ENCODE results near the gene TAF6. TPM values are rescaled to one million over a fixed set of nuclear protein-coding genes. Genes with fewer than 3 reads are reported as not detected.

The TAF6 gene
- total RNA-seq (14.1 TPM), polyA plus RNA-seq (ENCODE audit: insufficient read depth in 1 of 8, insufficient read length in 8 of 8, low replicate concordance in 1 of 8) (10 to 100 TPM; 31.6 to 41.0 (median 35.0) TPM)
- long read RNA-seq, donor 1, partial matches to known transcripts = 0 of 3 reads
- long read RNA-seq, donor 1, other reads (novel, unspliced or antisense) = 0 of 3 reads
- long read RNA-seq, donor 2 = 0 reads
- long read RNA-seq, donor 3, transcript TAF6-211 (15 exons, 2,464 nt) = major isoform, 8 of 43 reads
- long read RNA-seq, donor 3, partial matches to known transcripts = 17 of 43 reads
- long read RNA-seq, donor 3, other reads (novel, unspliced or antisense) = 15 of 43 reads
- long read RNA-seq, donor 4, partial matches to known transcripts = 0 of 1 reads
- long read RNA-seq, donor 4, other reads (novel, unspliced or antisense) = 0 of 1 reads
- long read RNA-seq, donor 5, transcript TAF6-211 (15 exons, 2,464 nt) = major isoform, 7 of 9 reads
- long read RNA-seq, donor 5, partial matches to known transcripts = 0 of 9 reads
- long read RNA-seq, donor 5, other reads (novel, unspliced or antisense) = 0 of 9 reads
- long read RNA-seq, donor 6, partial matches to known transcripts = 0 of 5 reads
- long read RNA-seq, donor 6, other reads (novel, unspliced or antisense) = 0 of 5 reads
- long read RNA-seq, donor 7, partial matches to known transcripts = 0 of 2 reads
- long read RNA-seq, donor 7, other reads (novel, unspliced or antisense) = 0 of 2 reads
- long read RNA-seq, donor 8, partial matches to known transcripts = 0 of 1 reads
- long read RNA-seq, donor 8, other reads (novel, unspliced or antisense) = 0 of 1 reads
- long read RNA-seq, donor 9 = 0 reads
- long read RNA-seq, donor 10, partial matches to known transcripts = 0 of 3 reads
- long read RNA-seq, donor 10, other reads (novel, unspliced or antisense) = 0 of 3 reads
- long read RNA-seq, donor 11, partial matches to known transcripts = 61 of 66 reads
- long read RNA-seq, donor 11, other reads (novel, unspliced or antisense) = 0 of 66 reads

GRCh38 chr7:100119072-100119969 is at the start of gene TAF6, which contains the start of gene CNPY4:
Gene TAF6 (minus strand): TSS chr7:100119358. CDS start chr7:100114209, 5,149 bp downstream.
Gene CNPY4 (plus strand): TSS chr7:100119634. CDS start chr7:100119745, 111 bp downstream.
- H3K27ac ChIP-seq (ENCODE audit: low read length) = peak within 1 kb of the TSS; percentile 90
- peaks cover 14% of the 10 kb centered on the region for H3K4me1 ChIP-seq (ENCODE audit: control insufficient read depth, insufficient read depth, low read length)
- peaks cover 17% of the 10 kb centered on the region for H3K36me3 ChIP-seq (ENCODE audit: control insufficient read depth, insufficient read depth, low read length)
- no peaks in the 10 kb centered on the region for H3K27me3 ChIP-seq (ENCODE audit: control insufficient read depth, insufficient read depth, low read length)
- peak within 1 kb of the TSS; percentile 87 for H3K4me3 ChIP-seq (ENCODE audit: low read length)
- no peaks in the 10 kb centered on the region for H3K9me3 ChIP-seq (replicated peaks; ENCODE audit: control insufficient read depth, low read depth, low read length)
- 0% methylated on average over 25 of the region's 49 CpGs for WGBS (ENCODE audit: insufficient coverage)
- DNase-seq = peak; percentile 98

- no peak for DNase-seq
- Histone ChIP-seq H3K27me3 (ENCODE audit: control insufficient read depth, insufficient read depth, low read length) (peaks cover 35% of the 10 kb centered on the region), H3K9me3 (replicated peaks; ENCODE audit: control insufficient read depth, low read depth, low read length) (no peaks in the 10 kb centered on the region)
Measured at GRCh38 chr7:100167912-100168323, 48.8 kb upstream of the TAF6 start.

GRCh38 chr7:100166970-100167911 is 48.1 kb upstream of the TAF6 start:
- no peak for DNase-seq
- Histone ChIP-seq H3K4me1 (ENCODE audit: control insufficient read depth, insufficient read depth, low read length) (peaks cover 36% of the 10 kb centered on the region), H3K36me3 (ENCODE audit: control insufficient read depth, insufficient read depth, low read length) (peaks cover 3% of the 10 kb centered on the region), H3K27ac (ENCODE audit: low read length) (peak overlapping the region; percentile 88), H3K4me3 (ENCODE audit: low read length) (peak overlapping the region; percentile 50), H3K27me3 (ENCODE audit: control insufficient read depth, insufficient read depth, low read length) (peaks cover 35% of the 10 kb centered on the region), H3K9me3 (replicated peaks; ENCODE audit: control insufficient read depth, low read depth, low read length) (no peaks in the 10 kb centered on the region)
- WGBS (ENCODE audit: insufficient coverage) = 22% methylated on average over 7 of the region's 14 CpGs

More at GRCh38 chr7:100167912-100168323, 48.8 kb upstream of the TAF6 start:
- H3K36me3 ChIP-seq (ENCODE audit: control insufficient read depth, insufficient read depth, low read length) = peaks cover 3% of the 10 kb centered on the region
- H3K27ac ChIP-seq (ENCODE audit: low read length) = peak overlapping the region; percentile 88
- WGBS (ENCODE audit: insufficient coverage) = 2% methylated on average over 9 of the region's 11 CpGs
- H3K4me3 ChIP-seq (ENCODE audit: low read length) = peak overlapping the region; percentile 50
- peaks cover 36% of the 10 kb centered on the region for H3K4me1 ChIP-seq (ENCODE audit: control insufficient read depth, insufficient read depth, low read length)

GRCh38 chr7:100166317-100166940 is 47.3 kb upstream of the TAF6 start:
- Histone ChIP-seq H3K27ac (ENCODE audit: low read length) (no peak overlapping the region), H3K27me3 (ENCODE audit: control insufficient read depth, insufficient read depth, low read length) (peaks cover 29% of the 10 kb centered on the region), H3K4me3 (ENCODE audit: low read length) (no peak overlapping the region), H3K9me3 (replicated peaks; ENCODE audit: control insufficient read depth, low read depth, low read length) (no peaks in the 10 kb centered on the region), H3K36me3 (ENCODE audit: control insufficient read depth, insufficient read depth, low read length) (peaks cover 3% of the 10 kb centered on the region), H3K4me1 (ENCODE audit: control insufficient read depth, insufficient read depth, low read length) (peaks cover 36% of the 10 kb centered on the region)
- no peak for DNase-seq
- WGBS (ENCODE audit: insufficient coverage) = 56% methylated on average over 15 of the region's 16 CpGs

- WGBS (ENCODE audit: insufficient coverage) = 93% methylated on average over 3 of the region's 5 CpGs
- Histone ChIP-seq H3K4me3 (ENCODE audit: low read length) (no peak overlapping the region), H3K27me3 (ENCODE audit: control insufficient read depth, insufficient read depth, low read length) (peaks cover 20% of the 10 kb centered on the region), H3K4me1 (ENCODE audit: control insufficient read depth, insufficient read depth, low read length) (peaks cover 31% of the 10 kb centered on the region), H3K9me3 (replicated peaks; ENCODE audit: control insufficient read depth, low read depth, low read length) (no peaks in the 10 kb centered on the region), H3K27ac (ENCODE audit: low read length) (no peak overlapping the region), H3K36me3 (ENCODE audit: control insufficient read depth, insufficient read depth, low read length) (peaks cover 3% of the 10 kb centered on the region)
- no peak for DNase-seq
Measured at GRCh38 chr7:100163871-100164270, 44.7 kb upstream of the TAF6 start.

GRCh38 chr7:100163006-100163531 is 43.9 kb upstream of the TAF6 start:
- Histone ChIP-seq H3K36me3 (ENCODE audit: control insufficient read depth, insufficient read depth, low read length) (peaks cover 3% of the 10 kb centered on the region), H3K4me3 (ENCODE audit: low read length) (no peak overlapping the region), H3K27me3 (ENCODE audit: control insufficient read depth, insufficient read depth, low read length) (peaks cover 17% of the 10 kb centered on the region), H3K9me3 (replicated peaks; ENCODE audit: control insufficient read depth, low read depth, low read length) (no peaks in the 10 kb centered on the region), H3K4me1 (ENCODE audit: control insufficient read depth, insufficient read depth, low read length) (peaks cover 24% of the 10 kb centered on the region), H3K27ac (ENCODE audit: low read length) (no peak overlapping the region)
- no peak for DNase-seq
- 66% methylated on average over 5 of the region's 6 CpGs for WGBS (ENCODE audit: insufficient coverage)

GRCh38 chr7:100160067-100160466 is 40.9 kb upstream of the TAF6 start:
- H3K27ac ChIP-seq (ENCODE audit: low read length) = no peak overlapping the region
- H3K4me1 ChIP-seq (ENCODE audit: control insufficient read depth, insufficient read depth, low read length) = peaks cover 16% of the 10 kb centered on the region
- H3K9me3 ChIP-seq (replicated peaks; ENCODE audit: control insufficient read depth, low read depth, low read length) = no peaks in the 10 kb centered on the region

GRCh38 chr7:100159099-100159623 is 40.0 kb upstream of the TAF6 start:
- Histone ChIP-seq H3K27me3 (ENCODE audit: control insufficient read depth, insufficient read depth, low read length) (no peaks in the 10 kb centered on the region), H3K9me3 (replicated peaks; ENCODE audit: control insufficient read depth, low read depth, low read length) (no peaks in the 10 kb centered on the region), H3K4me1 (ENCODE audit: control insufficient read depth, insufficient read depth, low read length) (peaks cover 16% of the 10 kb centered on the region), H3K36me3 (ENCODE audit: control insufficient read depth, insufficient read depth, low read length) (peaks cover 34% of the 10 kb centered on the region), H3K27ac (ENCODE audit: low read length) (peak overlapping the region; percentile 90), H3K4me3 (ENCODE audit: low read length) (peak overlapping the region; percentile 48)
- 86% methylated on average over 1 of the region's 7 CpGs for WGBS (ENCODE audit: insufficient coverage)
- DNase-seq = no peak

More at GRCh38 chr7:100160067-100160466, 40.9 kb upstream of the TAF6 start:
- no peak overlapping the region for H3K4me3 ChIP-seq (ENCODE audit: low read length)
- DNase-seq = no peak
- H3K27me3 ChIP-seq (ENCODE audit: control insufficient read depth, insufficient read depth, low read length) = no peaks in the 10 kb centered on the region
- peaks cover 25% of the 10 kb centered on the region for H3K36me3 ChIP-seq (ENCODE audit: control insufficient read depth, insufficient read depth, low read length)
- WGBS (ENCODE audit: insufficient coverage) = 91% methylated on average over 16 of the region's 18 CpGs

Data from muscle of leg (tissue), 16 donors.